SK-N-SH (cell line): ENCODE results near the gene CRYM. TPM values are rescaled to one million over a fixed set of nuclear protein-coding genes. Genes with fewer than 3 reads are reported as not detected.

Experiments used
- CTCF ChIA-PET: fragments of 300-600, 350-600 bp; formaldehyde crosslinking; extraction: SDS; loops from one replicate; lab custom pipeline; 2021; lab: Yijun Ruan, JAX
- POLR2A ChIA-PET: fragments of 350-600 bp; sonication (Branson Sonifier 250); formaldehyde crosslinking; extraction: SDS; loops from one replicate; lab custom pipeline; 2020; ENCODE audit warnings: antibody characterized with exemption, inconsistent platforms; lab: Yijun Ruan, JAX
- DNase-seq: peaks from one replicate; pipeline ENCODE4 v3.0.0; 2012
- H2AFZ ChIP-seq: fragments of 200-600 bp; sonication (generic); 2 replicates; pipeline ENCODE4 v1.8.1; 2016; ENCODE audit warnings: antibody characterized with exemption, mild to moderate bottlenecking, low read depth
- H3F3A ChIP-seq: fragments of 200-600 bp; sonication (generic); replicated peaks from 2 replicates; pipeline ENCODE3; 2016; ENCODE audit warnings: antibody characterized with exemption, mild to moderate bottlenecking; ENCODE audit not compliant: insufficient read depth
- H3K27ac ChIP-seq, 2 experiments: fragments of 200-500 bp in 1 of 2; fragments of 200-600 bp in 1 of 2; sonication (Bioruptor generic) in 1 of 2; sonication (generic), shearing (Covaris generic) in 1 of 2; 2 replicates each; pipeline versions ENCODE4 v1.5.1 to v1.6.1; 2014 to 2016; ENCODE audit warnings: low read depth in 2 of 2, inconsistent platforms in 1 of 2, low read length in 1 of 2, mild to moderate bottlenecking in 1 of 2, mixed read lengths in 1 of 2
- H3K27me3 ChIP-seq: fragments of 200-600 bp; sonication (generic), shearing (Covaris generic); 2 replicates; pipeline ENCODE4 v1.6.1; 2016; ENCODE audit warnings: mixed run types; ENCODE audit not compliant: insufficient read depth
- H3K36me3 ChIP-seq, 2 experiments: fragments of 200-500 bp in 1 of 2; fragments of 200-600 bp in 1 of 2; sonication (Bioruptor generic) in 1 of 2; sonication (generic) in 1 of 2; replicated peaks in 1 of 2; 2 replicates each; pipeline versions ENCODE3 to v1.5.1; 2014 to 2016; ENCODE audit warnings: low read length in 1 of 2, mild to moderate bottlenecking in 1 of 2; ENCODE audit not compliant: insufficient read depth in 2 of 2, control insufficient read depth in 1 of 2
- H3K4me1 ChIP-seq, 2 experiments: fragments of 200-500 bp in 1 of 2; fragments of 200-600 bp in 1 of 2; sonication (Bioruptor generic) in 1 of 2; sonication (generic), shearing (Covaris generic) in 1 of 2; 2 replicates each; pipeline versions ENCODE4 v1.5.1 to v1.6.1; 2014 to 2016; ENCODE audit warnings: low read depth in 1 of 2, low read length in 1 of 2, mixed run types in 1 of 2; ENCODE audit not compliant: insufficient read depth in 2 of 2, control insufficient read depth in 1 of 2
- H3K4me2 ChIP-seq: fragments of 200-600 bp; sonication (generic), shearing (Covaris generic); 2 replicates; pipeline ENCODE4 v1.6.1; 2017; ENCODE audit warnings: mixed run types
- H3K4me3 ChIP-seq, 2 experiments: fragments of 200-500 bp in 1 of 2; fragments of 200-600 bp in 1 of 2; sonication (Bioruptor generic) in 1 of 2; sonication (generic), shearing (Covaris generic) in 1 of 2; 2 replicates each; pipeline versions ENCODE4 v1.5.1 to v1.8.1; 2014 to 2016; ENCODE audit warnings: low read depth in 2 of 2, inconsistent platforms in 1 of 2, low read length in 1 of 2, mild to moderate bottlenecking in 1 of 2, mixed read lengths in 1 of 2, moderate library complexity in 1 of 2
- H3K79me2 ChIP-seq: fragments of 200-600 bp; sonication (generic); 2 replicates; pipeline ENCODE4 v1.8.1; 2017; ENCODE audit warnings: mild to moderate bottlenecking; ENCODE audit not compliant: insufficient read depth
- H3K9ac ChIP-seq: fragments of 200-600 bp; sonication (generic); 2 replicates; pipeline ENCODE4 v1.6.1; 2017; ENCODE audit warnings: mixed run types
- H3K9me2 ChIP-seq: fragments of 200-600 bp; sonication (generic); 2 replicates; pipeline ENCODE4 v1.6.1; 2017; ENCODE audit warnings: mixed run types
- H3K9me3 ChIP-seq: fragments of 200-600 bp; sonication (generic); 2 replicates; pipeline ENCODE4 v1.6.1; 2017; ENCODE audit warnings: mixed run types, mild to moderate bottlenecking, moderate library complexity
- H4K20me1 ChIP-seq: fragments of 200-600 bp; sonication (generic); 2 replicates; pipeline ENCODE4 v1.6.1; 2017; ENCODE audit warnings: mild to moderate bottlenecking, mixed run types; ENCODE audit not compliant: insufficient read depth
- CHD2 ChIP-seq: fragments of 150-350 bp; IDR thresholded peaks from 2 replicates; pipeline ENCODE4 v1.6.1; 2018; ENCODE audit warnings: low read length; ENCODE audit not compliant: partially characterized antibody
- EP300 ChIP-seq, 2 experiments: IDR thresholded peaks; 2 replicates each; pipeline versions ENCODE4 v1.4.0 to v1.6.1; 2012; ENCODE audit warnings: borderline replicate concordance in 1 of 2, low read depth in 1 of 2, low read length in 1 of 2
- EZH2phosphoT487 ChIP-seq: fragments of 200-600 bp; sonication (generic); IDR thresholded peaks from 2 replicates; pipeline ENCODE4 v1.6.1; 2017; ENCODE audit warnings: low read depth, mixed run types, mild to moderate bottlenecking, antibody characterized with exemption, moderate library complexity, borderline replicate concordance
- IRF3 ChIP-seq: fragments of 150-350 bp; IDR thresholded peaks from 2 replicates; pipeline ENCODE4 v1.6.1; 2016; ENCODE audit warnings: mild to moderate bottlenecking, low read depth, low read length
- JUND ChIP-seq: IDR thresholded peaks from 2 replicates; pipeline ENCODE4 v1.4.0; 2012
- MXI1 ChIP-seq: IDR thresholded peaks from 2 replicates; pipeline ENCODE4 v1.6.1; 2012; ENCODE audit warnings: mild to moderate bottlenecking, low read depth, low read length, improper control_type of control experiment
- NFIC ChIP-seq: IDR thresholded peaks from 2 replicates; pipeline ENCODE4 v1.4.0; 2012; ENCODE audit warnings: borderline replicate concordance
- RCOR1 ChIP-seq: fragments of 150-350 bp; IDR thresholded peaks from 2 replicates; pipeline ENCODE4 v1.6.1; 2017; ENCODE audit warnings: antibody characterized with exemption, low read length
- REST ChIP-seq: IDR thresholded peaks from 2 replicates; pipeline ENCODE4 v1.6.1; 2012; ENCODE audit warnings: mild to moderate bottlenecking, low read depth, low read length, moderate library complexity
- SIN3A ChIP-seq: IDR thresholded peaks from 2 replicates; pipeline ENCODE4 v1.6.1; 2012; ENCODE audit warnings: low read depth, mild to moderate bottlenecking, low read length, moderate library complexity, borderline replicate concordance
- TCF12 ChIP-seq: IDR thresholded peaks from 2 replicates; pipeline ENCODE4 v1.4.0; 2012
- YY1 ChIP-seq: IDR thresholded peaks from 2 replicates; pipeline ENCODE4 v1.4.0; 2012; ENCODE audit warnings: low read depth, mild to moderate bottlenecking
- WGBS: methylation state at CpG from one replicate; pipeline ENCODE4 v1.1.6; 2017; ENCODE audit warnings: low lambda C conversion rate; 5-methylcytosine and 5-hydroxymethylcytosine counted together
- polyA plus RNA-seq, 3 experiments: library from polyadenylated mRNA; depleted of rRNA; stranded (reverse); fragments of >200 nt; gene quantifications; 2 replicates each; pipeline ENCODE4 v1.2.3, GENCODE V29; 2012
- TF ChIP-seq, protein P1 (sequence below): fragments of 150-350 bp; IDR thresholded peaks from 2 replicates; pipeline ENCODE4 v1.6.1; 2017; ENCODE audit warnings: antibody characterized with exemption, low read length, low read depth, borderline replicate concordance

The CRYM gene
- polyA plus RNA-seq, 1 of the 3 experiments (the other 2 are of a cell fraction): 1.8 TPM

GRCh38 chr16:21279501-21279900 lies 1.4 kb upstream of the CRYM start (continued):
- TF ChIP-seq REST (no peak), IRF3 (no peak)

DNA sequence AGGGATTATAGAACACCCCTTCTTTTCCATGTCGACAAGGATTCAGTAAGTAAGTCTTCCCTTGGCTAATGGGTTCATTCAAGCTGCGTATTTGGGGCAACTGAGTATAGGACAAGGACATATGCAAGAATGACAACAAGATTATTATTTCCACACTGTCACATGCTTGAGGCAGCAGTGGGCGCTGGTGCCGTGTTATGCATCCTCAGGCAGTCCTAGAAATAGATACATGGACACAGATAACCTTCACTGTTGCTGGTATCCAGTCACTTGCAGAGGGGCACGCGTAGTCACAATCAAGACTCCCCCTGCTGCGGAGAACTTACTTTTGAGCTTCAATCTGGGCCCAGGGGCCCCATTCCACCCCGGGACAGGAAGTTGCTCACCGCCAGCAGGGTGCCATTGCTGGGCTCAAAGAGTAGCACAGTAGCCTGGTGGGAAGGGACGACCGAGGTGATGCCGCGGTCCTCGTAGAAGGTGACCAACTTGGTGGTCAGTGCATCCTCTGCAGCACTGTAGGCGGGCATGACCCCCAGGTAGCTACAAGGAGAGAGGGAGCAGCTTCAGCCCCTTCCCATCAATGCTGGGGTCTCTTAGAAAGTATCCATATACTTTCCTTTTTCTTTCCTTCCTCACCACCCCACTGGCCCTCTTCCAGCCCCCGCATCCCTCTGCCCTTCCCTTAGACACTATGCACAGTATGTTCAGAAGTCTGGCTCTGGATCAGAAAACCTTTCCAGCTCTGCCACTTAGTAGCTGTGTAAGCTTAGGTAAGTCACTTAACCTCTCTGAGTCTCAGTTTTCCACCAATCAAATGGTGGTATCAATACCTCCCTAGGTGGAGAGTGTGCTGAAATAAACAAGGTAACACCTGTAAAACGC lies 804 bp downstream of the CRYM start:
- H3K4me1 ChIP-seq: peaks cover 0 to 3% of the 10 kb centered on the region in 2 experiments; a peak in 1 of 4 replicates
- H3K27me3 ChIP-seq: peaks cover 20% of the 10 kb centered on the region; the same call in 1 of the 2 replicates
- H3K36me3 ChIP-seq: no peaks in the 10 kb centered on the region
- H3K4me3 ChIP-seq: peak overlapping the region; percentile 57 to 60; a peak in 3 of 4 replicates
- peak overlapping the region; percentile 85 for H3K4me2 ChIP-seq
- no peak for DNase-seq
- CTCF ChIA-PET: interaction anchor here (0.6 to 7.5 kb wide), 20 partner anchors 9 to 1755 kb away, joined by 3 to 71 read pairs (median 5); partner anchors contain the start of gene LDAF1
- H3K27ac ChIP-seq: no peak overlapping the region
- H3K9me2 ChIP-seq: no peaks in the 10 kb centered on the region
- POLR2A ChIA-PET: no interaction called here
- H4K20me1 ChIP-seq: no peaks in the 10 kb centered on the region
- TF ChIP-seq NFIC (no peak), JUND (no peak), MXI1 (no peak), CHD2 (no peak)
- TF ChIP-seq, all 33 proteins: peak for 0
- Histone ChIP-seq H3K9me3 (no peaks in the 10 kb centered on the region), H3K79me2 (no peaks in the 10 kb centered on the region), H3K9ac (no peak overlapping the region), H2AFZ (no peak overlapping the region), H3F3A (no peaks in the 10 kb centered on the region)
- WGBS: 83% methylated on average over 12 of the region's 17 CpGs

GRCh38 chr16:21276090-21276489 lies 2.0 kb downstream of the CRYM start:
- Histone ChIP-seq H4K20me1 (no peaks in the 10 kb centered on the region), H3K79me2 (no peaks in the 10 kb centered on the region), H3K36me3 (no peaks in the 10 kb centered on the region), H3K4me3 (no peak overlapping the region), H3K9me2 (no peaks in the 10 kb centered on the region), H3K9ac (no peak overlapping the region), H3K9me3 (no peaks in the 10 kb centered on the region), H3K4me2 (no peak overlapping the region), H3K27me3 (peaks cover 20% of the 10 kb centered on the region; the same call in 1 of the 2 replicates), H3K4me1 (peaks cover 0 to 3% of the 10 kb centered on the region in 2 experiments; a peak in 1 of 4 replicates), H3F3A (no peaks in the 10 kb centered on the region), H2AFZ (no peak overlapping the region), H3K27ac (no peak overlapping the region)
- POLR2A ChIA-PET: interaction anchor here (0.5 kb wide), 1 partner anchor 120 kb away, joined by 3 read pairs; no protein-coding TSS in a partner anchor
- no peak for DNase-seq
- no peak for TF ChIP-seq TCF12
- TF ChIP-seq YY1: no peak
- no peak for TF ChIP-seq CHD2
- no peak for TF ChIP-seq SIN3A
- TF ChIP-seq EP300 (IDR thresholded peaks at IDR 0.05; ENCODE audit: borderline replicate concordance in 1 of 2, low read depth in 1 of 2, low read length in 1 of 2): no peak
- TF ChIP-seq, protein P1, sequence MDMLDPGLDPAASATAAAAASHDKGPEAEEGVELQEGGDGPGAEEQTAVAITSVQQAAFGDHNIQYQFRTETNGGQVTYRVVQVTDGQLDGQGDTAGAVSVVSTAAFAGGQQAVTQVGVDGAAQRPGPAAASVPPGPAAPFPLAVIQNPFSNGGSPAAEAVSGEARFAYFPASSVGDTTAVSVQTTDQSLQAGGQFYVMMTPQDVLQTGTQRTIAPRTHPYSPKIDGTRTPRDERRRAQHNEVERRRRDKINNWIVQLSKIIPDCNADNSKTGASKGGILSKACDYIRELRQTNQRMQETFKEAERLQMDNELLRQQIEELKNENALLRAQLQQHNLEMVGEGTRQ: no peak
- TF ChIP-seq EZH2phosphoT487: no peak
- no peak for TF ChIP-seq RCOR1
- 71% methylated on average over 9 of the region's 9 CpGs for WGBS
- CTCF ChIA-PET: interaction anchor here (0.7 to 6.5 kb wide), 7 partner anchors 10 to 118 kb away, joined by 3 to 71 read pairs (median 5); partner anchors contain the start of gene LDAF1
